CD4-positive, alpha-beta T cell treated with Interleukin-4 for 4 hours (primary cell): ENCODE data around the gene AQP10.
"Not testable (repeated sequence)": the region's sequence is repeated elsewhere in the genome, so short reads cannot be mapped to it uniquely, and the experiment has no call there.

Source experiments
- DNase-seq: peaks from one replicate; pipeline ENCODE4 v3.0.0-alpha.2; 2020

Gene AQP10

GRCh38 chr1:154320882-154321608 is at the start of gene AQP10:
Gene AQP10, plus strand, starts transcription at chr1:154321093. Its CDS starts 63 bp downstream, at chr1:154321156.
- no peak for DNase-seq

GRCh38 chr1:154272217-154272998 is 48.5 kb upstream of the AQP10 start, which contains the start of gene HAX1:
Gene HAX1, plus strand, starts transcription at chr1:154272629. Its CDS starts 95 bp downstream, at chr1:154272724.
- DNase-seq: peak; percentile 99

DNA sequence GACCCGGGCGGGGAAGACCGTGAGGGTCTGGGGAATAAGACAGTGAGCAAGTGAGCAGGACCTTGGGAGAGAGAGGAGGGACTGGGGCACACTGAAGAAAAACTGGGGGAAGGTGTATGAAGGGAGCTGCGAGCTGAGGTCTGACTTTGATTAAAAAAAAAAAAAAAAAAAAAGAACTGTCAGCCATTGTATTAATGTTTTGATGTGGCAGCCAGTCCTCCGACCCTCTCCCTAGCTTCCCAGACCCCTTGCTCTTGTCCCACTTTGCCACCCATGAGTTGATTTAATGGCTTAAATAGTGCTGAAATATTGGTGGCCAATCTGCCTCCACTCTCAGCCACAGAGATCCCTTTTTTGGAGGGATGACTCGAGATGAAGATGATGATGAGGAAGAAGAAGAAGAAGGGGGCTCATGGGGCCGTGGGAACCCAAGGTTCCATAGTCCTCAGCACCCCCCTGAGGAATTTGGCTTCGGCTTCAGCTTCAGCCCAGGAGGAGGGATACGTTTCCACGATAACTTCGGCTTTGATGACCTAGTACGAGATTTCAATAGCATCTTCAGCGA is 47.8 kb upstream of the AQP10 start:
- DNase-seq: no peak

DNA sequence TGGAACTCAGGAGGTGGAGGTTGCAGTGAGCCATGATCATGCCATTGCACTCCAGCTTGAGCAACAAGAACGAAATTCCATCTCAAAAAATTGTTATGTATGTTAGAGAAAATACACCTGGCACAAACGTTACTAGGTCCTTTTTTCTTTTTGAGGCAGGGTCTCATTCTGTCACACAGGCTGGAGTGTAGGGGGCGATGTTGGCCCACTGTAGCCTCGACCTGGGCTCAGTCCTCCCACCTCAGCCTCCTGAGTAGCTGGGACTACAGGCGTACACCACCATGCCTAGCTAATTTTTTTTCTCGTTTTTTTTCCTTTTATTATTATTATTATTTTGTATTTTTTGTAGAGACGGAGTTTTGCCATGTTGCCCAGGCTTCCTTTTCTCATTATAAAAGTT is 44.1 kb upstream of the AQP10 start:
- peak; percentile 19 for DNase-seq

- not testable (repeated sequence) for DNase-seq
Measured at GRCh38 chr1:154287591-154287990, 33.3 kb upstream of the AQP10 start.

DNA sequence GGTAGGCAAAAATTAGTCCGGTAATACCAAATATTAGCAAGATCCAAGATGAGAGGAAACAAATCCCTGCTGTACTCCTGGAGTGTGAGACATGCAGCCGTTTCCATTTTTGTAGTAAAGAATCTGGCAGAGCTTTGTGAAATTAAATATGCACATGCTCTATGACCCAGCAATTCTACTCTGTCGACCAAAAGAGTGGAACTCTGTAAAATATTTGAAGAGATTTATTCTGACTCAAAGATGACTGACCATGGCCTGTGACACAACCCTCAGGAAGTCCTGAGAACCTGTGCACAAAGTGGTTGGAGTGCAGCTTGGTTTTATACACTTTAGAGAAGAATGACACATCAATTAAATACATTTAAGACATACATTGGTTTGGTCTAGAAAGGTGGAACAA is 32.2 kb upstream of the AQP10 start:
- no peak for DNase-seq

DNA sequence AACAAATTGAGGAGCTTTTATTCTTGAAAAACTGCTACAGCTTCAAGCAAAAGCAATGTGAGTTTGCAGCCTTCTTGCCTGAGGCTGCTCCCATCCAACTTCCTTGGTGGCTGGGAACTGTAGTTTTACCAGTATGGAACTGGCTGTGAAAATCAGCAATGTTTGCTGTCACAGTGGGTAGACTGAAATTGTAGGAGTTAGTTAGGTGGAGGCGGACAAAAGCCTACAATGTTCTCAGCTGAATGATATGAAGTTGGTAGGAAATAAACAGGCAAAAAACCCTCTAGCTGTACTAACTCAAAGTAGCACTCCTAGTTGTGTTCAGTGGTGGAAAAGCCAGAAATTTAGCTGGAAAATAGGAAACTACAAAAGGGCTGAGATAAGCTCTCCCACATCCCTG is 30.0 kb upstream of the AQP10 start:
- no peak for DNase-seq

DNA sequence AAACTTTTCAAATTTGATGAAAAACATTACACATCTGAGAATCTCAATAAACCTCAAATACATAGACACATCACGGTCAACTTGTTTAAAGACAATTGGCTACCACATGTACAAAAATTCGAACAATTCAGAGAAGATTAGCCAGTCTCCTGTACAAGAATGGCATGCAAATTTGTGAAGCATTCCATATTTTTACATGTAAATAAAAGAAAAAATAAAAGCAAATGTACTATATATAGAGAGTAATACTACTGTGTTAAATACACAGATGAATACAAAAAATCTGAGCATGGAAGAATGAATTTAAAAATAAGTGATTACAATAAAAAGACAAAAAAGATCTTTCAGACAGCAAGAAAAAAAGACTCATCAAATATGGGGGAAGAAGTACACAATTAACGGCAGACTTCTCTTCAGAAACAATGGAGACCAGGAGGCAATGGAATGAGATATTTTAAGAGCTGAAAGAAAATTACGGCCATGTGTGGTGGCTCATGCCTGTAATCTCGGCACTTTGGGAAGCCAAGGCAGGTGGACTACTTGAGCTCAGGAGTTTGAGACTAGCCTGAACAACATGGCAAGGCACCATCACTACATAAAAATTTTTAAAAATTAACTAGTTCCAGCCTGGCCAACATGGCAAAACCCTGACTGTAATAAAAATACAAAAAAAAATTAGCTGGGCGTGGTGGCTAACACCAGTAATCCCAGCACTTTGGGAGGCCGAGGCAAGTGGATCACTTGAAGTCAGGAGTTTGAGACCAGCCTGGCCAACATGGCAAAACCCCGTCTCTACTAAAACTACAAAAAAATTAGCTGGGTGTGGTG is 25.3 kb upstream of the AQP10 start:
- DNase-seq: no peak

DNA sequence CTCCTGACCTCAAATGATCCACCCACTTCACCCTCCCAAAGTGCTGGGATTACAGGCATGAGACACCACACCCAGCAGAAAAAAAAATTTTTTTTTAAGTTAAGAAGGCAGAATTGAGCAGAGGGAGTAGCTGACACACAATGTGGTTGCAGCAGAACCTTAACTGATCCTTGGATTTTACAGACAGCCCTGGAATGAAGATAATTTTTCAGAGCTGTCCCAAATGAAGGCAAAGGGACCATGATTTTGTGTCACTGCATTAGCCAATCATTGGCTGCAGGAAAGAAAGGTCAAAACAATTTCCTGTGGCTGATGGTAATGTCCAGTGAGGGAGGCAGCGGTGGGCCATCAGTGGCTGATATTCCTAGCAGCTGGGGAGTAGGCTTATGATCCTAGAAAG is 19.3 kb upstream of the AQP10 start:
- no peak for DNase-seq

DNA sequence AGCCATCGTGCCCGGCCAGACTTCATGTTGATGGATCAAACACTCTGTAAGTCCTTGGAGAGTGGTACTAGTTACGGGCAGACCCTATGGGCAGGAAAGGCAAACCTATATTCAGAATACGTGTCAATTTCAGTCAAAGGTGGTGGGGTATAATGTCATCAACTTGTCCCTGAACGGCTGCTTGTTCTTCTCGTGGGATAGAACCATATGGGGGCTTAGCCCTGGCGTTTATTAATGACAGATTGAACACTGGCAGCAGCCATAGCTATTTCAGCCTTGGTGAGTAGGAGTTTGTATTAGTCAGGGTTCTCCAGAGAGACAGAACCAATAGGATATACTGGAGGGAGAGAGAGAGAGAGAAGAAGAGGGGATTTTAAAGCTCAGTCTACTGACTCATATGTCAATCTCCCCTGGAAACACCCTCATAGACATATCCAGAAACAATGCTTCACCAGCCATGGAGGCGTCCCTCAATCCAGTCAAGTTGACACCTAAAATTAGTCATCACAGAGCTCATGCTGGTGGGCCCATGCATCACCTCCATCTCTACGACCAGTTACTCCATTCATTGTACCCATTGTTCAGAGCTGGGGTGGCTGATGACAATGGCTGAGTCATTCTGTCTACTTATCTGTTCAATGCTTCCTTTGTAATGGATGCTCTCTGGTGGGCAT is 16.1 kb upstream of the AQP10 start:
- no peak for DNase-seq

- no peak for DNase-seq
Measured at GRCh38 chr1:154306151-154306550, 14.7 kb upstream of the AQP10 start.

DNA sequence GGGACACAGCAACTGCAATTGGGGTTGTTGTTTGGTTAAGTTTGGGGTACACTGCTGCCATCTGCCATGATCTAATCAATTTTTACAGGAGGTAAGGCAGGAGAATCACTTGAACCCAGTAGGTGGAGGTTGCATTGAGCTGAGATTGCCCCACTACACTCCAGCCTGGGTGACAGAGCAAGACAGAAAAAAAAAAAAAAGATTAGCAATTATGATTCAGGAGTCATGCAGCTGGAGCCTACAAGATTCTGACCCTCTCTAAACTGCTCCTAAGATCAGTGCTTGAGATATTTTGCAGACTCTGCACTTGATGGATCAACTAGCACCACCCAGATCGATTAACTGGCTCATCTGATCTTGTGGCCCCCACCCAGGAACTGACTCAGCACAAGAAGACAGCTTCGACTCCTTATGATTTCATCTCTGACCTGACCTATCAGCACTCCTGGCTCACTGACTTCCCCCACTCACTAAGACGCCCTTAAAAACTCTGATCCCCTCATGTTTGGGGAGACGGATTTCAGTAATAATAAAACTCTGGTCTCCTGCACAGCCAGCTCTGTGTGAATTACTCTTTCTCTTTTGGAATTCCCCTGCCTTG is 13.1 kb upstream of the AQP10 start:
- peak; percentile 33 for DNase-seq

DNA sequence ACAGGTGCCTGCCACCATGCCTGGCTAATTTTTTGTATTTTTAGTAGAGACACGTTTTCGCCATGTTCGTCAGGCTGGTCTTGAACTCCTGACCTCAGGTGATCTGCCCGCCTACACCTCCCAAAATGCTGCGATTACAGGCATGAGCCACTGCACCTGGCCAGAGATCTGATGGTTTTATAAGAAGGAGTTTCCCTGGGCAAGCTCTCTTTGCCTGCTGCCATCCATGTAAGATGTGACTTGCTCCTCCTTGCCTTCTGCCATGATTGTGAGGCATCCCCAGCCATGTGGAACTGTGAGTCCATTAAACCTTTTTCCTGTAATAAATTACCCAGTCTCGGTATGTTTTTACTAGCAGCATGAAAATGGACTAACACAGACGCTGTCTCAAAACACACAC is 11.8 kb upstream of the AQP10 start:
- not testable (repeated sequence) for DNase-seq

DNA sequence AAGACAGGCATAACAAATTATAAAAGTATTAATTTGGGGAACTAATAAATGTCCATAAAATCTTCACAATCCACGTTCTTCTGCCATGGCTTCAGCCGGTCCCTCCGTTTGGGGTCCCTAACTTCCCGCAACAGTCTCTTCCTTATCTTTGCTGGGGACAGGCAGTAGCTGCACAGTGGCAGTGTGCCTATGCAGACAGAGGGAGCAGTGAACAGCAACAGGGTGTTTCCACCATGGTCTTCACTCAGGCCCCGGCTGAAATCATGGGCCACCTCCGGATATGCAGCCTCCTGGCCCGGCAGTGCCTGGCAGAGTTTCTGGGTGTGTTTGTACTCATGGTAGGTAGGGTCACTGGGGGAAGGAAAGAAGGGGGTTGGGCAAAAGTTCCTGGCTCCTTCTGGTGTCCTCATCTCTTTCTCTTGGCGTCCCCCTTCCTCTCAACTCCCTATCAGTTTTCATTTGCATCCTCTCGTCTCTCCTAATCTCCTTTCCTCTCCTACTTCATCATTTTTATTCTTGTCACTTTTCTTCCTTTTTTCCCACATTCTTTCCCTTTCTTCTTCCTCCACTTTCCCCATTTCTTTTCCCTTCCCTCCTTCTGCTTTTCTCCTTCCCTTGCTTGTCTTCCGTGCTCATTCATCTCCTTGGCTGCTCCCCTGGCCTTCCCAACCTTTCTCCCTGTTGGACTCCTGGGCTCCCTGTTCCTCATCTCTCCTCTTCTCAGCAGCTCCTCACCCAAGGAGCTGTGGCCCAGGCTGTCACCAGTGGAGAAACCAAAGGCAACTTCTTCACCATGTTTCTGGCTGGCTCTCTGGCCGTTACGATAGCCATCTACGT is 8.4 kb upstream of the AQP10 start:
- DNase-seq: not testable (repeated sequence)

- no peak for DNase-seq
Measured at GRCh38 chr1:154313066-154313356, 7.9 kb upstream of the AQP10 start.

- DNase-seq: not testable (repeated sequence)
Measured at GRCh38 chr1:154314226-154314625, 6.7 kb upstream of the AQP10 start.

DNA sequence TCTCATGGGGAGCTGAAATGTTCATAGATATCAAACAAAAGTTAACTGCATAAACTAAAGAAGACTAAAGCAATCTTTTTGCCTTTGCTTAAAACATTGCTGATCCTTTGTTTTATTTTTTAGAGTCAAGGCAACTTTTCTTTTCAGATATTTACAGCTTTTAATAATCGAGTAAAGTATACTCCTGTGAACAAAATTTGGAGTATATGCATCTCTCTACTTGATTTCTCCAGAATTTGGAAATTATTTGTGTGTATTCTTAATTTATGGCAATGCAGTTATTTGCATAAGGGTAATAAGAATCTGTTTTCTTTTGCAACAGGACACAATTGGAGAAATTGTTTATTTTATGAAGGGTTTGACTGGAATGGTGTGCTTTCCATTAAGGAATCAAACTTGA is 4.2 kb upstream of the AQP10 start:
- no peak for DNase-seq

GRCh38 chr1:154318386-154318785 is 2.5 kb upstream of the AQP10 start:
- no peak for DNase-seq

- not testable (repeated sequence) for DNase-seq
Measured at GRCh38 chr1:154321609-154321934, 679 bp downstream of the AQP10 start.

- DNase-seq: no peak
Measured at GRCh38 chr1:154323493-154323892, 2.6 kb downstream of the AQP10 start.

- DNase-seq: no peak
Measured at GRCh38 chr1:154324241-154324640, 3.3 kb downstream of the AQP10 start.
